ENCODE data around the gene TMEM132D.

- TF ChIP-seq, protein P1, sequence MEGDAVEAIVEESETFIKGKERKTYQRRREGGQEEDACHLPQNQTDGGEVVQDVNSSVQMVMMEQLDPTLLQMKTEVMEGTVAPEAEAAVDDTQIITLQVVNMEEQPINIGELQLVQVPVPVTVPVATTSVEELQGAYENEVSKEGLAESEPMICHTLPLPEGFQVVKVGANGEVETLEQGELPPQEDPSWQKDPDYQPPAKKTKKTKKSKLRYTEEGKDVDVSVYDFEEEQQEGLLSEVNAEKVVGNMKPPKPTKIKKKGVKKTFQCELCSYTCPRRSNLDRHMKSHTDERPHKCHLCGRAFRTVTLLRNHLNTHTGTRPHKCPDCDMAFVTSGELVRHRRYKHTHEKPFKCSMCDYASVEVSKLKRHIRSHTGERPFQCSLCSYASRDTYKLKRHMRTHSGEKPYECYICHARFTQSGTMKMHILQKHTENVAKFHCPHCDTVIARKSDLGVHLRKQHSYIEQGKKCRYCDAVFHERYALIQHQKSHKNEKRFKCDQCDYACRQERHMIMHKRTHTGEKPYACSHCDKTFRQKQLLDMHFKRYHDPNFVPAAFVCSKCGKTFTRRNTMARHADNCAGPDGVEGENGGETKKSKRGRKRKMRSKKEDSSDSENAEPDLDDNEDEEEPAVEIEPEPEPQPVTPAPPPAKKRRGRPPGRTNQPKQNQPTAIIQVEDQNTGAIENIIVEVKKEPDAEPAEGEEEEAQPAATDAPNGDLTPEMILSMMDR (IDR thresholded peaks at IDR 0.05) = no peak
- TF ChIP-seq POLR2AphosphoS5 (IDR thresholded peaks at IDR 0.05; ENCODE audit: insufficient read depth in 1 of 2, low read depth in 1 of 2) (no peak), POLR2A (IDR thresholded peaks at IDR 0.05) (no peak)
Measured at GRCh38 chr12:129230995-129231394, 672.8 kb downstream of the TMEM132D start.

Data from vagina (tissue), 2 donors.